ENCODE data around the gene PLCB1. TPM values are rescaled to one million over a fixed set of nuclear protein-coding genes. Genes with fewer than 3 reads are reported as not detected.
"Not testable (repeated sequence)": the region's sequence is repeated elsewhere in the genome, so short reads cannot be mapped to it uniquely, and the experiment has no call there.

Gene PLCB1
- total RNA-seq, 1 experiment from 2014 or later = 16.0 TPM

GRCh38 chr20:8344106-8344505 lies 212.0 kb downstream of the PLCB1 start:
- Histone ChIP-seq H3K27me3 (no peaks in the 10 kb centered on the region), H3K36me3 (no peaks in the 10 kb centered on the region), H3K4me3 (no peak overlapping the region), H3K9me3 (no peaks in the 10 kb centered on the region)
- DNase-seq = no peak

GRCh38 chr20:8344631-8345030 lies 212.6 kb downstream of the PLCB1 start:
- Histone ChIP-seq H3K36me3 (no peaks in the 10 kb centered on the region), H3K4me3 (no peak overlapping the region)

GRCh38 chr20:8346700-8347270 lies 214.7 kb downstream of the PLCB1 start:
- DNase-seq = no peak
- no peak overlapping the region for H3K4me3 ChIP-seq
- no peaks in the 10 kb centered on the region for H3K9me3 ChIP-seq
- no peaks in the 10 kb centered on the region for H3K27me3 ChIP-seq
- H3K36me3 ChIP-seq = no peaks in the 10 kb centered on the region

More at GRCh38 chr20:8344631-8345030, 212.6 kb downstream of the PLCB1 start:
- no peaks in the 10 kb centered on the region for H3K27me3 ChIP-seq
- no peaks in the 10 kb centered on the region for H3K9me3 ChIP-seq
- no peak for DNase-seq

- not testable (repeated sequence) for H3K27me3 ChIP-seq, H3K4me3 ChIP-seq, DNase-seq, H3K9me3 ChIP-seq, H3K36me3 ChIP-seq
Measured at GRCh38 chr20:8350225-8350624, 218.2 kb downstream of the PLCB1 start.

GRCh38 chr20:8352486-8352885 lies 220.4 kb downstream of the PLCB1 start:
- Histone ChIP-seq H3K4me3 (no peak overlapping the region), H3K9me3 (no peaks in the 10 kb centered on the region), H3K36me3 (no peaks in the 10 kb centered on the region), H3K27me3 (no peaks in the 10 kb centered on the region)
- DNase-seq = no peak

- DNase-seq = no peak
- H3K27me3 ChIP-seq = no peaks in the 10 kb centered on the region
Measured at GRCh38 chr20:8353512-8353911, 221.4 kb downstream of the PLCB1 start.

GRCh38 chr20:8355453-8355852 lies 223.4 kb downstream of the PLCB1 start:
- Histone ChIP-seq H3K36me3 (no peaks in the 10 kb centered on the region), H3K9me3 (no peaks in the 10 kb centered on the region), H3K27me3 (no peaks in the 10 kb centered on the region), H3K4me3 (no peak overlapping the region)
- no peak for DNase-seq

More at GRCh38 chr20:8353512-8353911, 221.4 kb downstream of the PLCB1 start:
- no peaks in the 10 kb centered on the region for H3K36me3 ChIP-seq
- H3K9me3 ChIP-seq = no peaks in the 10 kb centered on the region
- no peak overlapping the region for H3K4me3 ChIP-seq

GRCh38 chr20:8356806-8357205 lies 224.7 kb downstream of the PLCB1 start:
- Histone ChIP-seq H3K36me3 (no peaks in the 10 kb centered on the region), H3K4me3 (no peak overlapping the region), H3K9me3 (no peaks in the 10 kb centered on the region), H3K27me3 (no peaks in the 10 kb centered on the region)
- no peak for DNase-seq

- DNase-seq = no peak
- H3K4me3 ChIP-seq = no peak overlapping the region
- no peaks in the 10 kb centered on the region for H3K27me3 ChIP-seq
- H3K36me3 ChIP-seq = no peaks in the 10 kb centered on the region
- H3K9me3 ChIP-seq = no peaks in the 10 kb centered on the region
Measured at GRCh38 chr20:8357703-8358102, 225.6 kb downstream of the PLCB1 start.

GRCh38 chr20:8360035-8360434 lies 228.0 kb downstream of the PLCB1 start:
- Histone ChIP-seq H3K36me3 (no peaks in the 10 kb centered on the region), H3K4me3 (no peak overlapping the region), H3K9me3 (no peaks in the 10 kb centered on the region), H3K27me3 (no peaks in the 10 kb centered on the region)
- DNase-seq = no peak

- peak; percentile 33 for DNase-seq
- Histone ChIP-seq H3K36me3 (no peaks in the 10 kb centered on the region), H3K9me3 (no peaks in the 10 kb centered on the region), H3K27me3 (no peaks in the 10 kb centered on the region), H3K4me3 (no peak overlapping the region)
Measured at GRCh38 chr20:8361006-8361652, 229.1 kb downstream of the PLCB1 start.

GRCh38 chr20:8361779-8362178 lies 229.7 kb downstream of the PLCB1 start:
- Histone ChIP-seq H3K9me3 (no peaks in the 10 kb centered on the region), H3K36me3 (no peaks in the 10 kb centered on the region), H3K4me3 (no peak overlapping the region), H3K27me3 (no peaks in the 10 kb centered on the region)
- DNase-seq = no peak

- Histone ChIP-seq H3K27me3 (no peaks in the 10 kb centered on the region), H3K4me3 (no peak overlapping the region), H3K36me3 (no peaks in the 10 kb centered on the region), H3K9me3 (no peaks in the 10 kb centered on the region)
- no peak for DNase-seq
Measured at GRCh38 chr20:8362457-8362856, 230.4 kb downstream of the PLCB1 start.

GRCh38 chr20:8363970-8364733 lies 232.1 kb downstream of the PLCB1 start:
- no peak for DNase-seq
- H3K9me3 ChIP-seq = no peaks in the 10 kb centered on the region
- no peak overlapping the region for H3K4me3 ChIP-seq
- H3K27me3 ChIP-seq = no peaks in the 10 kb centered on the region
- H3K36me3 ChIP-seq = no peaks in the 10 kb centered on the region

GRCh38 chr20:8364734-8365078 lies 232.6 kb downstream of the PLCB1 start:
- DNase-seq = no peak
- Histone ChIP-seq H3K4me3 (no peak overlapping the region), H3K9me3 (no peaks in the 10 kb centered on the region), H3K36me3 (no peaks in the 10 kb centered on the region), H3K27me3 (no peaks in the 10 kb centered on the region)

GRCh38 chr20:8365634-8366033 lies 233.6 kb downstream of the PLCB1 start:
- no peak for DNase-seq
- no peaks in the 10 kb centered on the region for H3K36me3 ChIP-seq
- H3K9me3 ChIP-seq = no peaks in the 10 kb centered on the region
- no peak overlapping the region for H3K4me3 ChIP-seq
- H3K27me3 ChIP-seq = no peaks in the 10 kb centered on the region

- no peaks in the 10 kb centered on the region for H3K9me3 ChIP-seq
- no peak overlapping the region for H3K4me3 ChIP-seq
- no peaks in the 10 kb centered on the region for H3K27me3 ChIP-seq
- H3K36me3 ChIP-seq = no peaks in the 10 kb centered on the region
- DNase-seq = no peak
Measured at GRCh38 chr20:8366303-8366923, 234.3 kb downstream of the PLCB1 start.

Measured in MG63 (cell line).